IPS-11a (cell line): Measurements from ENCODE around the gene SPOCK1.

Experiments
- H3K4me3 ChIP-seq: one replicate; pipeline ENCODE4 v1.5.1; 2013; ENCODE audit warnings: low read depth, low read length, control low read depth

Gene SPOCK1

GRCh38 chr5:137496919-137497318 is 2.2 kb downstream of the SPOCK1 start:
- H3K4me3 ChIP-seq, result no peak overlapping the region

- no peak overlapping the region for H3K4me3 ChIP-seq
Observed at GRCh38 chr5:137492331-137492730, 6.8 kb downstream of the SPOCK1 start.

- no peak overlapping the region for H3K4me3 ChIP-seq
Observed at GRCh38 chr5:137491121-137491520, 8.0 kb downstream of the SPOCK1 start.

- no peak overlapping the region for H3K4me3 ChIP-seq
Observed at GRCh38 chr5:137490591-137490990, 8.5 kb downstream of the SPOCK1 start.

- H3K4me3 ChIP-seq, result no peak overlapping the region
Observed at GRCh38 chr5:137488974-137489373, 10.2 kb downstream of the SPOCK1 start.

- no peak overlapping the region for H3K4me3 ChIP-seq
Observed at GRCh38 chr5:137488516-137488915, 10.6 kb downstream of the SPOCK1 start.

- H3K4me3 ChIP-seq, result no peak overlapping the region
Observed at GRCh38 chr5:137487600-137487999, 11.5 kb downstream of the SPOCK1 start.

- no peak overlapping the region for H3K4me3 ChIP-seq
Observed at GRCh38 chr5:137486707-137487106, 12.4 kb downstream of the SPOCK1 start.

- no peak overlapping the region for H3K4me3 ChIP-seq
Observed at GRCh38 chr5:137481596-137481995, 17.5 kb downstream of the SPOCK1 start.

GRCh38 chr5:137478043-137478442 is 21.1 kb downstream of the SPOCK1 start:
- H3K4me3 ChIP-seq, result no peak overlapping the region

GRCh38 chr5:137470921-137471220 is 28.3 kb downstream of the SPOCK1 start:
- H3K4me3 ChIP-seq, result no peak overlapping the region

GRCh38 chr5:137470111-137470920 is 28.8 kb downstream of the SPOCK1 start:
- no peak overlapping the region for H3K4me3 ChIP-seq

- H3K4me3 ChIP-seq, result no peak overlapping the region
Observed at GRCh38 chr5:137466889-137467288, 32.2 kb downstream of the SPOCK1 start.

- no peak overlapping the region for H3K4me3 ChIP-seq
Observed at GRCh38 chr5:137465930-137466329, 33.2 kb downstream of the SPOCK1 start.

- no peak overlapping the region for H3K4me3 ChIP-seq
Observed at GRCh38 chr5:137462816-137463520, 36.2 kb downstream of the SPOCK1 start.

GRCh38 chr5:137462265-137462590 is 36.9 kb downstream of the SPOCK1 start:
- no peak overlapping the region for H3K4me3 ChIP-seq

- no peak overlapping the region for H3K4me3 ChIP-seq
Observed at GRCh38 chr5:137461391-137462264, 37.5 kb downstream of the SPOCK1 start.

- H3K4me3 ChIP-seq, result no peak overlapping the region
Observed at GRCh38 chr5:137454671-137455070, 44.5 kb downstream of the SPOCK1 start.

- no peak overlapping the region for H3K4me3 ChIP-seq
Observed at GRCh38 chr5:137453483-137454080, 45.5 kb downstream of the SPOCK1 start.

GRCh38 chr5:137450759-137451158 is 48.4 kb downstream of the SPOCK1 start:
- H3K4me3 ChIP-seq, result no peak overlapping the region

- no peak overlapping the region for H3K4me3 ChIP-seq
Observed at GRCh38 chr5:137448868-137449267, 50.3 kb downstream of the SPOCK1 start.
